OCI-LY7 (cell line): ENCODE results near the gene TSPAN9.

Source experiments
- EZH2phosphoT487 ChIP-seq: fragments of 200-600 bp; sonication (generic); IDR thresholded peaks from 2 replicates; pipeline ENCODE4 v1.6.1; 2018; ENCODE audit warnings: low read depth, borderline replicate concordance, mild to moderate bottlenecking, mixed run types, antibody characterized with exemption, low read length, moderate library complexity, mixed read lengths
- TF ChIP-seq, protein P1 (sequence below): fragments of 200-600 bp; sonication (generic); conservative IDR thresholded peaks from 2 replicates; pipeline ENCODE4 v1.5.1; 2014; ENCODE audit warnings: mild to moderate bottlenecking, antibody characterized with exemption, low read length, moderate library complexity, mixed read lengths

DNA sequence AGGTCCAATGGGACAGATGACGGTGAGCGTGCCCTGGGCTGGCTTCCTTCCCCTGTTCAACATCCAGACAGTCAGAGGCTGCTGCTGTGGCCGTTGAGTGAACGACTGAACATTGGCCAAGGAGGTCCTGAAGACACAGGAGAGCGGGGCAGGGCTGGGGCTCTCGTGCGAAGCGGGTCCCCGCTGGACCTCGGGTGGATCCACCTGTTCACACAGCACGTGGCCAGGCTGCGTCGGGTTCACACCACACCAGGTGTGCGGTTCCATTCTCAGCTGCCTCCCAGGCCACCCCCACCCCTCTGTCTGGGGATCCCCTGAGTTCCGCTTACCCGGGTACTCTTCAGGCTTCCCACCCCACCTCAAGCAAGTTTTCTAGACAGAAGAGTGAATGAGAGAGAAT, 214.8 kb downstream of the TSPAN9 start:
- TF ChIP-seq, protein P1, sequence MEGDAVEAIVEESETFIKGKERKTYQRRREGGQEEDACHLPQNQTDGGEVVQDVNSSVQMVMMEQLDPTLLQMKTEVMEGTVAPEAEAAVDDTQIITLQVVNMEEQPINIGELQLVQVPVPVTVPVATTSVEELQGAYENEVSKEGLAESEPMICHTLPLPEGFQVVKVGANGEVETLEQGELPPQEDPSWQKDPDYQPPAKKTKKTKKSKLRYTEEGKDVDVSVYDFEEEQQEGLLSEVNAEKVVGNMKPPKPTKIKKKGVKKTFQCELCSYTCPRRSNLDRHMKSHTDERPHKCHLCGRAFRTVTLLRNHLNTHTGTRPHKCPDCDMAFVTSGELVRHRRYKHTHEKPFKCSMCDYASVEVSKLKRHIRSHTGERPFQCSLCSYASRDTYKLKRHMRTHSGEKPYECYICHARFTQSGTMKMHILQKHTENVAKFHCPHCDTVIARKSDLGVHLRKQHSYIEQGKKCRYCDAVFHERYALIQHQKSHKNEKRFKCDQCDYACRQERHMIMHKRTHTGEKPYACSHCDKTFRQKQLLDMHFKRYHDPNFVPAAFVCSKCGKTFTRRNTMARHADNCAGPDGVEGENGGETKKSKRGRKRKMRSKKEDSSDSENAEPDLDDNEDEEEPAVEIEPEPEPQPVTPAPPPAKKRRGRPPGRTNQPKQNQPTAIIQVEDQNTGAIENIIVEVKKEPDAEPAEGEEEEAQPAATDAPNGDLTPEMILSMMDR = no peak
- no peak for TF ChIP-seq EZH2phosphoT487
